Measurements from ENCODE around the gene ALDH3A1.

ALDH3A1 gene

GRCh38 chr17:19724501-19725420, 23.3 kb downstream of the ALDH3A1 start:
- no peak for TF ChIP-seq CTCF (IDR thresholded peaks at IDR 0.05; ENCODE audit: borderline replicate concordance, insufficient read depth, low read depth, low read length)
- no peak overlapping the region for H3K4me3 ChIP-seq (ENCODE audit: low read depth, low read length)

- no peak for TF ChIP-seq CTCF (IDR thresholded peaks at IDR 0.05; ENCODE audit: borderline replicate concordance, insufficient read depth, low read depth, low read length)
- H3K4me3 ChIP-seq (ENCODE audit: low read depth, low read length): no peak overlapping the region
These were observed 24.1 kb downstream of the ALDH3A1 start for GRCh38 chr17:19723964-19724363.

GRCh38 chr17:19720631-19721426, 27.3 kb downstream of the ALDH3A1 start:
- no peak for TF ChIP-seq CTCF (IDR thresholded peaks at IDR 0.05; ENCODE audit: borderline replicate concordance, insufficient read depth, low read depth, low read length)
- no peak overlapping the region for H3K4me3 ChIP-seq (ENCODE audit: low read depth, low read length)

GRCh38 chr17:19720210-19720475, 28.0 kb downstream of the ALDH3A1 start:
- no peak for TF ChIP-seq CTCF (IDR thresholded peaks at IDR 0.05; ENCODE audit: borderline replicate concordance, insufficient read depth, low read depth, low read length)

GRCh38 chr17:19719355-19720209, 28.5 kb downstream of the ALDH3A1 start:
- H3K4me3 ChIP-seq (ENCODE audit: low read depth, low read length): no peak overlapping the region
- TF ChIP-seq CTCF (IDR thresholded peaks at IDR 0.05; ENCODE audit: borderline replicate concordance, insufficient read depth, low read depth, low read length): no peak

More at GRCh38 chr17:19720210-19720475, 28.0 kb downstream of the ALDH3A1 start:
- no peak overlapping the region for H3K4me3 ChIP-seq (ENCODE audit: low read depth, low read length)

GRCh38 chr17:19718613-19719354, 29.3 kb downstream of the ALDH3A1 start:
- no peak overlapping the region for H3K4me3 ChIP-seq (ENCODE audit: low read depth, low read length)
- TF ChIP-seq CTCF (IDR thresholded peaks at IDR 0.05; ENCODE audit: borderline replicate concordance, insufficient read depth, low read depth, low read length): no peak
